Fibroblast of skin of scalp (primary cell): Measurements from ENCODE around the gene KLC1.
"Not testable (repeated sequence)": the region's sequence is repeated elsewhere in the genome, so short reads cannot be mapped to it uniquely, and the experiment has no call there.

Source experiments
- DNase-seq: peaks from one replicate; pipeline ENCODE4 v3.0.0-alpha.2; 2013

KLC1 gene

GRCh38 chr14:103691655-103692054 is 62.6 kb downstream of the KLC1 start:
- not testable (repeated sequence) for DNase-seq

GRCh38 chr14:103692159-103692558 is 63.1 kb downstream of the KLC1 start:
- no peak for DNase-seq

GRCh38 chr14:103692871-103693270 is 63.9 kb downstream of the KLC1 start:
- DNase-seq: no peak

- DNase-seq: no peak
Observed at GRCh38 chr14:103693515-103693914, 64.5 kb downstream of the KLC1 start.

- DNase-seq: no peak
Observed at GRCh38 chr14:103694572-103695026, 65.6 kb downstream of the KLC1 start.

- DNase-seq: no peak
Observed at GRCh38 chr14:103695296-103696069, 66.5 kb downstream of the KLC1 start.

- no peak for DNase-seq
Observed at GRCh38 chr14:103696070-103696402, 67.0 kb downstream of the KLC1 start.

GRCh38 chr14:103696466-103697071 is 67.6 kb downstream of the KLC1 start:
- DNase-seq: peak; percentile 51

- no peak for DNase-seq
Observed at GRCh38 chr14:103697206-103697602, 68.2 kb downstream of the KLC1 start.

GRCh38 chr14:103697603-103698379 is 68.8 kb downstream of the KLC1 start:
- DNase-seq: no peak

- no peak for DNase-seq
Observed at GRCh38 chr14:103698380-103699260, 69.6 kb downstream of the KLC1 start.

GRCh38 chr14:103699261-103699661 is 70.2 kb downstream of the KLC1 start:
- DNase-seq: no peak

- no peak for DNase-seq
Observed at GRCh38 chr14:103699901-103700752, 71.1 kb downstream of the KLC1 start.

GRCh38 chr14:103700753-103701490 is 71.9 kb downstream of the KLC1 start:
- DNase-seq: no peak

- DNase-seq: no peak
Observed at GRCh38 chr14:103702095-103702494, 73.1 kb downstream of the KLC1 start.

GRCh38 chr14:103702497-103703432 is 73.8 kb downstream of the KLC1 start:
- no peak for DNase-seq

- DNase-seq: no peak
Observed at GRCh38 chr14:103703433-103704385, 74.7 kb downstream of the KLC1 start.

- no peak for DNase-seq
Observed at GRCh38 chr14:103704708-103705107, 75.7 kb downstream of the KLC1 start.
